ENCODE results near the gene CCDC9B. TPM values are rescaled to one million over a fixed set of nuclear protein-coding genes. Genes with fewer than 3 reads are reported as not detected.

CCDC9B gene
- total RNA-seq, 2 donors from 2014 or later: 9.0 to 29.7 TPM

GRCh38 chr15:40320409-40320808 lies 20.3 kb downstream of the CCDC9B start:
- WGBS: 100% methylated on average over 1 of the region's 1 CpG
- no peaks in the 10 kb centered on the region for H3K9me3 ChIP-seq
- H3K27me3 ChIP-seq (replicated peaks; ENCODE audit: insufficient read depth): no peaks in the 10 kb centered on the region
- H3K27ac ChIP-seq: no peak overlapping the region
- peaks cover 4% of the 10 kb centered on the region for H3K4me1 ChIP-seq (replicated peaks)
- TF ChIP-seq, protein P1, sequence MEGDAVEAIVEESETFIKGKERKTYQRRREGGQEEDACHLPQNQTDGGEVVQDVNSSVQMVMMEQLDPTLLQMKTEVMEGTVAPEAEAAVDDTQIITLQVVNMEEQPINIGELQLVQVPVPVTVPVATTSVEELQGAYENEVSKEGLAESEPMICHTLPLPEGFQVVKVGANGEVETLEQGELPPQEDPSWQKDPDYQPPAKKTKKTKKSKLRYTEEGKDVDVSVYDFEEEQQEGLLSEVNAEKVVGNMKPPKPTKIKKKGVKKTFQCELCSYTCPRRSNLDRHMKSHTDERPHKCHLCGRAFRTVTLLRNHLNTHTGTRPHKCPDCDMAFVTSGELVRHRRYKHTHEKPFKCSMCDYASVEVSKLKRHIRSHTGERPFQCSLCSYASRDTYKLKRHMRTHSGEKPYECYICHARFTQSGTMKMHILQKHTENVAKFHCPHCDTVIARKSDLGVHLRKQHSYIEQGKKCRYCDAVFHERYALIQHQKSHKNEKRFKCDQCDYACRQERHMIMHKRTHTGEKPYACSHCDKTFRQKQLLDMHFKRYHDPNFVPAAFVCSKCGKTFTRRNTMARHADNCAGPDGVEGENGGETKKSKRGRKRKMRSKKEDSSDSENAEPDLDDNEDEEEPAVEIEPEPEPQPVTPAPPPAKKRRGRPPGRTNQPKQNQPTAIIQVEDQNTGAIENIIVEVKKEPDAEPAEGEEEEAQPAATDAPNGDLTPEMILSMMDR (IDR thresholded peaks at IDR 0.05): no peak
- TF ChIP-seq POLR2A (IDR thresholded peaks at IDR 0.05) (no peak), POLR2AphosphoS5 (IDR thresholded peaks at IDR 0.05) (no peak)
- no peak for DNase-seq (ENCODE audit: low spot score)
- H3K4me3 ChIP-seq: no peak overlapping the region
- intact Hi-C loops (cut with DNase I): loop anchor here (5.0 kb wide), 1 partner anchor 37 kb away; the partner anchor contains the start of gene DISP2
- no peaks in the 10 kb centered on the region for H3K36me3 ChIP-seq

- no peaks in the 10 kb centered on the region for H3K36me3 ChIP-seq
- H3K27ac ChIP-seq: no peak overlapping the region
- H3K4me1 ChIP-seq (replicated peaks): no peaks in the 10 kb centered on the region
- TF ChIP-seq POLR2A (IDR thresholded peaks at IDR 0.05): no peak
- TF ChIP-seq, protein P1 (IDR thresholded peaks at IDR 0.05): no peak
- no peak for TF ChIP-seq POLR2AphosphoS5 (IDR thresholded peaks at IDR 0.05)
- H3K27me3 ChIP-seq (replicated peaks; ENCODE audit: insufficient read depth): no peaks in the 10 kb centered on the region
- 64% methylated on average over 4 of the region's 4 CpGs for WGBS
- H3K4me3 ChIP-seq: no peak overlapping the region
- no peak for DNase-seq (ENCODE audit: low spot score)
- no peaks in the 10 kb centered on the region for H3K9me3 ChIP-seq
- intact Hi-C loops (cut with DNase I): no loop called here
These were observed 23.2 kb downstream of the CCDC9B start for GRCh38 chr15:40317580-40317979.

DNA sequence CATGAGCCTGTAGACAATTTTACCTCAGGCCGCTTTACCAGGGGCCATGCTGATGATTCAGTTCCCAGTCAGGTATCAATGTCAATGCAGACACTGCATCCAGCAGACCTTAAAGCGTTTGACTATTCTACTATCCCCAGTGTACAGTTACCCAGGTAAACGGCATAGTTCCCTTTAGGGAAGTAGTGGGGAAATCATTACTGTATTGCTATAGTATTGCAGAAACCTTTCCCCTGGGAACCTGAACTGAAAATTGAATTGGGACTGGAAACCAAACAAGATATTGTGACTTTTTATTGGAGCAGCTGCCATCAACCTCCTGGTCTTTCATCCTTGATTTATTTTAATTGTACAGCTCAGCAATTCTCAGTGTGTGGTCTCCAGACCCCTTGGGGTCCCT lies 23.8 kb downstream of the CCDC9B start:
- Histone ChIP-seq H3K36me3 (no peaks in the 10 kb centered on the region), H3K27ac (no peak overlapping the region)

DNA sequence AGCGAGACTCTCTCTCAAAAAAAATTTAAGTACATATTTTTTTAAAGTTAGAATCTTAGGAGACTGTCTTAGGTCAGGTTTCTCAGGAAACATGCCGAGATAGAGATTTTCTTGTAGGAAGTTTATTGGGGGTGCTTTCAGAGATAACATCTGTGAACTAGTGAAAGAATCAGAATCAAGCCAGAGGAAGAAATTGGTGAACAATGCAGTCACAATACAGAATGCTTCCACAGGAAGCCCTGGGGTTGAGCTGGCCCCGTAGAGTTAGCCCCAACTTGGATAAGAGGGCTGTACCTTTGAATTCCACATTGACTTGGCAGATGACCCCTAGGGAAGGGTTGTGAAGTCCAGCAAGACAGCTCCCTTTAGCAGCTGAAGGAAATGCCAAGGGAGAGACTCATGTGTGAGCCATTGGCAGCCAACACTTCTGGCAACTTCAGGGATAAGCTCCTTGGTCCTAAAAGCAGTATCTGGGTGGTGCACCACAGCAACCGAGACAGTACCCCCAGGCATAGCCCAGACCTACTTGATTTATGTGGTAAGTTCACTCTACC lies 25.9 kb downstream of the CCDC9B start:
- TF ChIP-seq POLR2A (IDR thresholded peaks at IDR 0.05): no peak
- TF ChIP-seq, protein P1 (IDR thresholded peaks at IDR 0.05): no peak
- TF ChIP-seq POLR2AphosphoS5 (IDR thresholded peaks at IDR 0.05): no peak
- no peak overlapping the region for H3K27ac ChIP-seq
- H3K4me1 ChIP-seq (replicated peaks): no peaks in the 10 kb centered on the region
- H3K27me3 ChIP-seq (replicated peaks; ENCODE audit: insufficient read depth): no peaks in the 10 kb centered on the region
- H3K36me3 ChIP-seq: no peaks in the 10 kb centered on the region
- no peak overlapping the region for H3K4me3 ChIP-seq
- DNase-seq (ENCODE audit: low spot score): no peak
- H3K9me3 ChIP-seq: no peaks in the 10 kb centered on the region
- 69% methylated on average over 4 of the region's 4 CpGs for WGBS
- intact Hi-C loops (cut with DNase I): no loop called here

More for the DNA sequence above, 23.8 kb downstream of the CCDC9B start:
- H3K9me3 ChIP-seq: no peaks in the 10 kb centered on the region
- no peaks in the 10 kb centered on the region for H3K4me1 ChIP-seq (replicated peaks)
- WGBS: 71% methylated on average over 3 of the region's 3 CpGs
- H3K4me3 ChIP-seq: no peak overlapping the region
- intact Hi-C loops (cut with DNase I): no loop called here
- TF ChIP-seq POLR2AphosphoS5 (IDR thresholded peaks at IDR 0.05) (no peak), POLR2A (IDR thresholded peaks at IDR 0.05) (no peak)
- TF ChIP-seq, protein P1 (IDR thresholded peaks at IDR 0.05): no peak
- DNase-seq (ENCODE audit: low spot score): no peak
- H3K27me3 ChIP-seq (replicated peaks; ENCODE audit: insufficient read depth): no peaks in the 10 kb centered on the region

Data from prostate gland (tissue), 2 donors.